NCI-H1694 treated with DMSO at 0.1 percent for 48 hours (cell line): Measurements from ENCODE around the gene DHCR24.
"Not testable (repeated sequence)": the region's sequence is repeated elsewhere in the genome, so short reads cannot be mapped to it uniquely, and the experiment has no call there.

ENCODE experiments used
- DNase-seq: peaks from one replicate; lab custom pipeline; 2025; lab: John Stamatoyannopoulos, UW

Gene DHCR24

DNA sequence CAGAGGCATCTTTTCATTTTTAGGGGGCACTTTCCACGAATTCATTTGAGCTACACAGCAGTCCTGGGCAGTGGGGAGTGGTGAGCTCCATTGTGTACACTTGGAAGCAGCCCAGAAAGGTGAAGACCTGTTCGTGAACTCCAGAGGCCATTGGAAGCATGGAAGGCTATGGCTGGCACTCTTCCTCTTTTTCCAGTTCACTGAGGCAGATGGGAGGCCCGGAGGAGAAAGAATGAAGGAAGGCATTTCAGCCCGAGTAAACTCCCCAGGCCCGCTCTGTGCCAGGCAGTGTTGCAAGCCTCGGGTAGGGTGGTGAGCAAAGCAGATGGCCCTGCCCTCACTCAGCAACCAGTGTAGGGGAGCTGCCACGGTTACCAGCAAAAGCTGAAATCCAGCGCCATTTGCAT lies 673 bp upstream of the DHCR24 start:
- DNase-seq, result peak; percentile 54

DNA sequence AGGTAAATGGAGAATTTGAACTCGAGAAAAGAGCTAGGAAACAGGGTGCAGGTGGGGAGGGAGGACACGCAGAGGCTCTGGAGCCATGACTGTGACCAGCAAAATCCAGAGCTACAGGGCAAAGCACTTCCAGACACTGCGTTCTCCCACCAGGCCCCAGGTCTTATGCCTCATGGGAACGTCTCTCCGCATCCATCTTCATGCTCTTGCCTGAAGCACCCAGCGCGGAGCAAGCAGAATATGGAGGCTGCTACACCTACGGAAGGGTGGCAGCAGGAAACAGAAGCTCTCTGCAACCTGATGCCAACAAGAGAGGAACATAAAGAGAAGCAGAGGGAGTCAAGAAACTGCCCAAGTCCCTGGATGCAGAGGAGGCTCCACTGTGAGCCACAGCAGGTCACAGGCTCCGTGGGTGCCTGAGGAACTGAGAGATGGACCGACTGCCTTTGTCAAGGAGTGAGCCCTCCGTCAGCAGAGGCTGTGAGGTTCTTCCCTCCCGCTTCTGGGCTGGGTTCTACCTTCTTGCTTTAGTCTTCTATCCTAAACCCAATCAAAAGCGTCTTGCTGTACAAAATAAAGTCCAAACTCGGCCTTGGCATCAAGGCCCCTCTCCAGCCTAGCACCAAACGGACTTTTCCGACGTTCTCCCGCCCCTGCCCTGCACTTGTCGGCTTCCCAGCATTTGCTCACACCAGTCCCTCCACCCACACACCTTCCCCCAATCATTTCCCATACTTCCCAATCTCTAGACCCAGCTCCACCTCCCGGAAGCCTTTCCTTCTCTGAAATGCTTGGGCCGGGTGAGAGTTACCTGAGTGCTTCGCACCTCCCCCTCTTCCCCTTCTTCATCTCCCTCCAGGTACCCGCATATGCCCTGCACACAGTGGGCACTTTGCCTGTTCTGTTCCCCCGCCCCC lies 930 bp downstream of the DHCR24 start:
- no peak for DNase-seq

DNA sequence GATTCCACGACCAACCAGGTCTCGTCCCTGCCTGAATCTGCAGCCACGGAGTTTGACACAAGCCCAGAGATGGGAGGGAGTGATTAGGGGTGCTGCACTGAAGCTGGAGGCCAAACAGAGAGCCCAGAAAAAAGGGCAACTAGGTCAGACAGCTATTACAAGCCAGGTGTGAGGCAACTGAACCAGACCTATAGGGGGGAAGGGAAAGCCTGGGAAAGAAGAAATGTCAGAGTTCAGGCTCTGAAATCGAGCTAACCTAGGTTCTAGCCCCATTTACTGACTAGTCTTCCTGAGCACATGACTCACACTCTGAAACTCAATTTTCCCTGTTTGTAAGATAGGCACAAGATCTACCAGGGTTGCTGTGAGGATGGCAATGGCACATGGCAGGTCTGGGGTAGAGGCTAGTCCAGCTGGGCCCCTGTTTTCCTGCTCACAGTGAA lies 1.7 kb downstream of the DHCR24 start:
- no peak for DNase-seq

DNA sequence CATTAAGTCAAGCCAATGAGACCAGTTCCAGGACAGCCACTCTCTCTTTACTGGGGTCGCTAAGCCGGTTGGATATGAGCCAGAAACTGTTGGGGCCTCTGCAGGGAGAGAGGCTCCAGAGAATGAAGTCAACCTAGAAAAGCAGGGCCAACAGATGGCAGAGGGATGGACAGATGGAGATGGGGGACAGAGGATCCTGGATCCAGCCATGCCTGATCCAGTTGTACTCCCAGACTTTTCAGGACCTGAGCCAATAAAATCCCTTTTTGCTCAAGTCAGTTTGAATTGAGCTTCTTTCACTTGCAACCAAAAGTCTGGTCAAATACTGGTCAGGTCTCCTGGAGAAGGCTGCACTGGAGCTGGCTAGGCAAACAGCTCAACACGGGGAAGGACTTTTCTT lies 2.2 kb downstream of the DHCR24 start:
- DNase-seq, result no peak

DNA sequence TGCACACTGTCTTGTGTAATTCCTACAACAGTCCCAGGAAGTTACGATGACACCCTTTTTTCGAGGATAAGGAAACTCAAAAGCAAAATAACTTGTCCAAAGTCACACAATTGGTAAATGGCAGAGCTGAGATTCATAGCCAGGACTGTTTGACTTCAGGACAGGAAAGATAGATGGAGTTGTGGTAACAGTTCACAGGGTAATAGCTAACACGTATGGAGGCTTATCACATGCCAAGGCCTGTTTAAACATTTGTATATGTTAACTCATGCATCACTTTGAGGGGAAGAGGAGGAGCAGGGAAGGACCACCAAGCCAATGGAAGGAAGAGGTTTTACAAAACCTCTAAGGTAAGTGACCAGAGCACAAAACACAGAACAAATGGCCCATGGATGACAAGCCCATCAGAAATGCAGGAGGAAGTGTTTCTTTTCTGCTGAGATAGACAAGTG lies 2.8 kb downstream of the DHCR24 start:
- no peak for DNase-seq

DNA sequence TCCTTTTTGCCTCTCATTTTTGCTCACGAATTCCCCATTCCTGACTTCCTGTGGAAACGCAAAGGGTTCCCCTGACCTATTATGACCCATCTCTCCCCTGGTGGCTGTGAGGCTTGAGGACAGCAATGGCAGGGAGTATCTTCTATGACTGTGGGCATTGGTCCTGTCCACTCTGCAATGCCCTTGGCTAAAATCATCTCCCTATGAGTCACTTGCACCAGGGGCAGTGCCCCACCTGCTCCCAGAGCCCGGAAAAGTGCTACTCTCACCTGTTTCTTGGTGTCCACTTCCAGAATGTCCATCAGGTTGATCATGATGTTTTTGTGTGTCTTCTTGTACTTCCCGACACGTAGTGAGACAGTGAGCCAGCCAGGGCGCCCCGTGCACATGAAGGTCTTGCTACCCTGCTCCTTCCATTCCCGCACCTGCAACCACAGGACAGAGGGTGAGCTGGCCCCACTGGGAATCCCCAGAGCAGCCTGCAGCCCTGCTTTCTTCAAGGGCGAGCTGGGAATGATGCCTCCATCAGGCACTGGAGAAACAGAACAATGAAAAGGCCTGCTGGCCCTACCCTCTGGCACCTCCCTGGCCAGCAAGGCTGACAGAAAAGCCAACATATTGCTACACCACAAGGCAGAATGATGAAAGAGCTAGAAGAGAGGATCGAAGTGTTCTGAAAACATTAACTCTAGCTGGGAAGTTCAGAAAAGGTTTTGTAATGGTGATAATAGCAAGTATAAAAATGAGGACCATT lies 3.5 kb downstream of the DHCR24 start:
- DNase-seq, result no peak

DNA sequence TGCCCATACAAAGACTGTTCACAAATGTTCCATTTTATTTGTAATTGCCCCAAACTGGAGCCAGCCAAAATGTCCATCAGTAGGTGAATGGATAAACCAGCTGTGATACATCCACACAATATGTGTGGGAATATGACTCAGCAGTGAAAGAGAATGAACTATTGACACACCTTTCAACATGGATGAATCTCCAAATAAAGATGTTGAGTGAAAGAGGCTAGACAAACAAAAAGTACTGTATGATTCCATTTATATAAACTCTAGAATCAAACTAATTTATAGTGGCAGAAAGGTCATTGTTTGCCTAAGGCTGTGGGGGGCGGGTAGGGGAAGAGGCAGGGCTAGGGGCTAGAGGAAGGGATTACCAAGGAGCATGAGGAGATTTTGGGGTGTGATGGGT lies 4.5 kb downstream of the DHCR24 start:
- no peak for DNase-seq

DNA sequence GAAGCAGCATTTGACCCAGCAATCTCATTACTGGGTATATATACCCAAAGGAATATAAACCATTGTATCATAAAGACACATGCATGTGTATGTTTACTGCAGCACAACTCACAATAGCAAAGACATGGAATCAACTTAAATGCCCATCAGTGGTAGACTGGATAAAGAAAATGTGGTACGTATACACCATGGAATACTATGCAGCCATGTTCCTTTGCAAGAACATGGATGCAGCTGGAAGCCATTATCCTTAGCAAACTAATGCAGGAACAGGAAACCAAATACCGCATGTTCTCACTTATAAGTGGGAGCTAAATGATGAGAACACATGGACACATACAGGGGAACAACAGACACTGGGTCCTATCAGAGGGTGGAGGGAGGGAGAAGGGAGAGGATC lies 5.4 kb downstream of the DHCR24 start:
- DNase-seq, result not testable (repeated sequence)

DNA sequence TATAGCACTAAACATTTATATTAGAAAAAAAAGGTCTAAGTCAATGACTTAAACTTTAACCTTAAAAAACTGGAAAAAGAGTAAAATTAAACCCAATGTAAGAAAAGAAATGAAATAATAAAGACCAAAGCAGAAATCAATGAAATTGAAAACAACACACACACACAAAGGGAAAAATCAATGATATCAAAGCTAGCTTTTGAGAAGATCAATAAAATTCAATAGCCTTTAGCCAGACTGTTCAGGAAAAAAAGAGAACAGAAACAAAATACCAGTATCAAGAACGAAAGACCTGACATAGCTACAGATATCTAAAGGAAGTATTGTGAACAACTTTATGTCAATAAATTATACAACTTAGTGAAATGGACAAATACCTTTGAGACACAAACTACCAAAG lies 7.1 kb downstream of the DHCR24 start:
- no peak for DNase-seq

DNA sequence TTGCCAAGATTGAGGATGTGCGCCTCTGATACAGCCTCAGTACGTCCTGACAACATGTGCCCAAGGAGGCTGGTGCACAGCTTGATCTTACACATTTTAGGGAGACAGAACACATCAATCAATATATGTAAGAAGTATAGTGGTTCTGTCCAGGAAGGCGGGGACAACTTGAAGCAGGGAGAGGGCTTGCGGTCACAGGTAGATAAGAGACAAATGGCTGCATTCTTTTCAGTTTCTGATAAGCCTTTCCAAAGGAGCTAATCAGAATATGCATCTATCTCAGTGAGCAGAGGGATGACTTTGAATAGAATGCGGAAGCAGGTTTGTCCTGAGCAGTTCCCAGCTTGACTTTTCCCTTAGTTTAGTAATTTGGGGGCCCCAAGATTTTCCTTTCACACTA lies 10.2 kb downstream of the DHCR24 start:
- DNase-seq, result no peak

DNA sequence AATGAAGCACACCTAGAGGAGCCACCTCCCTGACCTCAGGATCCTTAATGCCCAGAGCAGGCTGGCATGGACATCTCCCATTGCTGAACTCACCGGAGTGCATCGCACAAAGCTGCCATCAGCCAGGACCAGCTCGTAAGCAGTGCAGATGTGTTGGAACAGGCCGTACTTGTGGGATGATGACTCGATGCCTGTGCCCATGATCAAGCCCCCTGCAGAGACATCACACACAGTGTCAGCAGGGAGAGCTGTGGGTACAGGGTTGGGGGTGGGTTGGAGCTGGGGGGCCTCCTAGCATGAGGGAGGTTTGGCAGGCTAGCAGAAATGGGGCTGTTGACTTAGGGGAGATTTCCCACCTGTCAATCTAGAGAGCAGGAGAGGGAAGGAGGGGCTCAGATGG lies 12.0 kb downstream of the DHCR24 start:
- no peak for DNase-seq

DNA sequence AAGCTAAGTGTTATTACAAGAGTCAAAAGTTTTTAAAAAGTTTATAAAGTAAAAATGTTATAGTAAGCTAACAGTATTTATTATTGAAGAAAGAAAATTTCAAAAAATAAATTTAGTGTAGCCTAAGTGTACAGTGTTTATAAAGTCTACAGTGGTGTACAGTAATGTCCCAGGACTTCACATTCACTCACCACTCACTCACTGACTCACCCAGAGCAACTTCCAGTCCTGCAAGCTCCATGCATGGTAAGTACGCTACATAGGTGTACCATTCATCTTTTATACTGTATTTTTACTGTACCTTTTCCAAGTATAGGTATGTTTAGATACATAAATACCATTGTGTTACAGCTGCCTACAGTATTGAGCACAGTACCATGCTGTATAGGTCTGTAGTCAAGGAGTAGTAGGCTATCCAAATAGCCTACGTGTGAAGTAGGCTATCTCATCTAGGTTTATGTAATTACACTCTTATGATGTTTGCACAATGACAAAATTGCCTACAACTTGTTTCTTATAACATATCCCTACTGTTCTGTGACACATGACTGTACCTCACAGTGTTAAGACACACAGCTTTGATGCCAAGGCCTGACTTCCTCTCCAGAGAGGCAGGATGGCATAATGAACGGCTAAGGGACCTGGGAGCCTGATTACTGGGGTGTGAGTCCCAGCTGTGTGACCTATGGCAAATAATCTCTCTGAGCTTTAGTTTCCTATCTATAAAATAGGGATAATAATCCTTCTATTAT lies 12.7 kb downstream of the DHCR24 start:
- no peak for DNase-seq

DNA sequence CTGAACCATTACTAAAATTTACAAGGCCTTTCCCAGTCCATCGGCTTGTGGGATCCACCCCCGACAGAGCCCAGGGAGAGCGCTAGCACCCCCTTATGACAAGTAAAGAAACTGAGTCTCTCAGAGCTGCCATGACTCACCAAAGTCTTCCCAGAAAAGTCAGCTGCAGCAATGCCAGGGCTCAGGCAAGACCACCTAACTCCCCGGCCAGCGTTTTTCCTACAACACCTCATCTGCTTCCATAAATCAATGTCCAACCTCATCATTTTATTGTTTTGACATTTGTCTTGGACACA lies 15.0 kb downstream of the DHCR24 start:
- no peak for DNase-seq

DNA sequence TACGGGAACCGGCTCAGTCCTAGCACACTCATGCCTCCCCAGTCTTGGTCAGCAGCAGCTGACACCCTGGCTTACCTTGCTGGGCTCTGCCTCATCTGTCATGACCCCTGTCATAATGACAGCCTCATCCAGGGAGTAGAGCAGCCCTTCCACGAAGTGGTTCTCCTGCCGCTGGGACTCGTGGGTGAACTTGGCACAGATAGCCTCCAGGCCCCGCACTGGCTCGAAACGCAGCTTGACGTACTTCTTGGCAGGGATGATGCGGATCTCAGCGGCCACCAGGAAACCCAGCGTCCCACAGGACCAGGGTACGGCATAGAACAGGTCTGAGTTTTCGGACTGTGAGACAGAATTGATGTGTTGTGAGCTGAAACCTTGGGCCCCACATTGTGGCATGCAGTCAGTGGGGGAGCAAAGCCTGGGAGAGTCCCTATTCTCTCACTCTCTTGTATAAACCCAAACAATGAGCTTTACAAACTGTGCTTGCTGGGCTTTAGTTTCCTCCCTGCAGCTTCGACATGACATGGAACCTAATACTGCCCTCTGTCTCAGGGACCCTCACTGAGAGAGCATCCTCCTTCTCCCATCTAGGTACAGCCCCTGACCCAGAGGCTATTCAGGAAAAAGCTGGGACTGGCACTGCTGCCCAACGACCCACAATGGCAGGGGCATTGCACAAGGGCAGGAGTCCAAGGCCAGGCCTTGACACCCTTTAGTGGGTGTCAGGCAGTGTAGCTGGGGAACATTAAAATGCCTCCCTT lies 15.5 kb downstream of the DHCR24 start:
- no peak for DNase-seq

DNA sequence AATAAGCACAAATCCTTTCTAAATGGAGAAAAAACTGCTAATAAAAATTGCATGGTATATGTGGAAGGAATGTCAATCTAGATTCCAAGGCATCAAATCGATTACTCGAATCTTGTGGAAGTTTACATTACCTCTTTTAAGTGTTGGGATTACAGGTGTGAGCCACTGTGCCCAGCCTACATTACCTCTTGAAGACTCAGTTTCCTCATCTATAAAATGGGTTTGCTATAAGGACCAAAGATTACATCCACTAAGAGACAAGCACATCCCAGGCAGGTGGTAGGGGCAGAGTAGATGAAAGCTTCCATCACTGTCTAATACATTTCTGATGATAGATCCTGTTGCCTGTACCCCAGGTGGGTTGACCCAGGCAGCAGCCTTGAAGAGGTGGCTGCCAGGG lies 16.1 kb downstream of the DHCR24 start:
- no peak for DNase-seq

DNA sequence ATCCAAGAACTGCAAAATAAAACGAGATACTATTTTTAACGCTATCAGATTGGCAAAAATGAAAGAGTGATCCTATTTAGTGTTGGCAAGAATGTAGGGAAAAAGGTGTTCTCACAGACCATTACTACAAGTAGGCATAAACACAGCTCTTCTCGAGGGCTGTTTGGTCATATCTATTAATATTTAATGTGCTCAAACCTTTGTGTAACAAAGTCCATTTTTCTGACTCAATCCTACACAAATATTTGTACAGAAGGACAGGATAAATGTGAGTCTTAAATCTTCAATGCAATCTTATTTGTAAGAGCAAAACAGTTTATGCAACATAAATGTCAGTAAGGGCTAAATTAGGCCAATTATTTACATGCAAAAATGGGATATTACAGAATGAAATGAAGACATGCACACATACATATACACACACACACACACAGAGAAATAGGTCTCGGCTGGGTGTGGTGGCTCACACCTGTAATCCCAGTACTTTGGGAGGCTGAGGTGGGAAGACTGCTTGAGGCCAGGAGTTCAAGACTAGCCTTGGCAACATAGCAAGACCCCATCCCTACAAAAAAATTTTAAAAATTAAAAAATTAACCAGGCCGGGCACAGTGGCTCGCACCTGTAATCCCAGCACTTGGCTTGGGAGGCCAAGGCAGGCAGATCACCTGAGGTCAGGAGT lies 17.7 kb downstream of the DHCR24 start:
- DNase-seq, result no peak

DNA sequence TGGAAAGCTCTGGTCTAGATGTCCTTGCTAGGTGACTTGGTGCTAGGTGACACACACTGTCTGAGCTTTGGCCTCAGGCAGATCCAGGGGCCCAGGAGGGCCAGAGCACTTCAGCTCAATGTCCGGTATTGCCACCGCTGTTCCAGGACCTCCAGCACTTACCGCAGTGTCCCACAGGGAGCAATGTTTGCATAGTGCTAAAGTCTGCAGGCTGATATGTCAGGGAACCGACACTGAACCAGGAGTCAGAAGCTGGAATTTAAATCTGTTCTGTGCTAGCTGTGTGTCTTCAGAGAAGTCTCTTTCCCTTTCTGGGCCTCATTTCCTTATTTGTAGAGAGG lies 19.3 kb downstream of the DHCR24 start:
- DNase-seq, result no peak

DNA sequence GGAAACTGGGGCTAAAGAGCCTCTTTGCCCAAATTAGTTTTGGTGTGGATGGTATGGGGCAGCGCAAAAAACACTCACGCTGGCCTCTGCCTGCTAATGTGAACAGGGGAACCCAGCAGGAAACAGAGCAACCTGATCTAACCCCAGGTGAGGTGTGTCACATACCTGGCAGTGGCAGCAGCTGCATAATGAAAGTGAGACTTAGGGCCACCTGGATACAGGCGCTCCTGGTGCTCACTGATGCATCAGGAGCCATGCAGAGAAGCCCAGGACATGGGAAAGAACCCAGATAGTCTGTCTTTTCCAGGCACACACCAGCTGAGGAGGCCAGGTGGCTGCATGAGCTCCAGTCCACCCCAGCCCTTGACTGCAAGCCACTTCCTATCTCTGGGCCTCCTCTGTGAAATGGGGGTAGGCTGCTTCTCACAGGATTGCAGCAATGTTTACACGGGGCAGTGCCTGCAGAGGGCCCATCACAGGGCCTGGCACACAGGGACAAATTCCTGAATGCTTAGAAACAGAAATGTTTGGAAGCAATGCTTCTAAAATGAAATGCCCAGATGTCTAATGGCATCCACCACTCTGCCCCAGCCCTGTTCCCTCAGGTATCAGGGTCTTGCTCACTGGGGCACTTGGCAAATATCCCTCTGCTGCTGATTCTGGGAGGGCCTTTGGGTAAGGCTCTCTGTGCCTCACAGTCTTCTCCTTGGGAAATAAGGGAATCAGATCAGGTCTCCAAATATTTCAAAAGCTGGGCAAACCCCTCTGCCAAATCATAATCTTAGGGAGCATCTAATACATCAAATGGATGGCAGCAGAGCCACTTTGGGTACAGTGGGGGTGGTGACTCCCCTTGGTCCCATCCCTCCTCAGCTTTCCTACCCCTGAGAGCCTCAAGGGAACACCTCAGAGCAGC lies 19.9 kb downstream of the DHCR24 start:
- DNase-seq, result no peak

DNA sequence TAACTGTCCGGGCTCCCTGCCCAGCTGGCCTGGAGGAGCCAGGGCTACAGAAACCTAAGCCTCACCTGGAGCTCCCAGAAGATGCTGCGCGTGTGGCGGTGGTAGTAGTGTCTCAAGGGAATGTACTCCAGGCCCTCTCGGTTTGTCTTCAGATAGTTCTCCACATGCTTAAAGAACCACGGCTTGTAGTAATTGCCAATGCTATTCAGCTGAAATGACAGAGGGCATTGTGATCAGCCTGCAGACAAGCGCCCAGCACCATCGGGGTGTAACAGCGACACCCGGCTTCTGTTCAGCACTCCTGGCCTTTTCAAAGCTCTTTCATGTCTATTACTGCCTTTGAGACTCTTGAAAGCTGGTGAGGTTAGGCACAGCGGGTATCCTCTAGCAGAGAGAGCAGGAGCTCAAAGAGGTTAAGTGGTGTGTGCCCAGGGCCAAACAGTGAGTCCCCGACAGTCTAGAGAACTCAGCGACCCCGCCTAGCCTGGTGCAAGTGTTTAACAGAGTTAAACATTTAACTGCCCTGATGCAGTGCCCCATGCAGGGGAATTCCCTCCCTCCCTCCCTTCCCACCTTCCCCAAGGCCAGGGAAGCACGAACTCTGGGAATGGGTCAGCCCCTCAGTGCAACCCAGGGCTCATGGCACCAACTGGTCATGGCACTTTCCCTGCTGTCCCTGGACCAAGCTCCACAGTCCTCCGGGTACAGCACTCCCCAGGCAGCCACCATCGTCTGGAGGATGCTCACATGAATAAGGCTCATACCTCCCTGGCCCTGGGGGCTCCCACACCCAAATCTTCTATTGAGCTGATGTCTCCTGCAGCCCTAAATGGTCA lies 21.5 kb downstream of the DHCR24 start:
- DNase-seq, result no peak
